Sigmoid colon (tissue), 4 donors: ENCODE measurements around the gene ANXA8.

Experiments used
- POLR2A ChIP-seq, 2 donors: fragments of 450-650 bp; IDR thresholded peaks; one replicate each; pipeline ENCODE4 v1.6.1; 2016; ENCODE audit warnings: antibody characterized with exemption in 2 of 2, mild to moderate bottlenecking in 2 of 2, moderate library complexity in 2 of 2
- POLR2AphosphoS5 ChIP-seq, 4 donors: sonication (generic); formaldehyde crosslinking; IDR thresholded peaks; one replicate each; pipeline ENCODE4 v1.6.1; 2017; ENCODE audit warnings: antibody characterized with exemption in 4 of 4
- TF ChIP-seq, protein P1 (sequence below), 4 experiments: fragments of 450-650 bp in 3 of 4; fragments of 200-600 bp in 1 of 4; IDR thresholded peaks; one replicate each; pipeline ENCODE4 v1.5.1; 2016 to 2019; ENCODE audit warnings: antibody characterized with exemption in 4 of 4, mild to moderate bottlenecking in 3 of 4, moderate library complexity in 2 of 4

DNA sequence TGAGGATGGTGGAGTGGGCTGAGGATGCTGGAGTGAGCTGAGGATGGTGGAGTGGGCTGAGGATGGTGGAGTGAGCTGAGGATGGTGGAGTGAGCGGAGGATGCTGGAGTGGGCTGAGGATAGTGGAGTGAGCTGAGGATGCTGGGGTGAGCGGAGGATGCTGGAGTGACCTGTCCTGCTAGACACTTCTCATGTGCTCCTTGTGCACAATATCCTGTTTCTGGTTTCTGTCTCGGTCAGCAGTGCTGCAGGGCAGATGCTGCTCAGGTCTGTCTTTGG lies 29.2 kb downstream of the ANXA8 start:
- TF ChIP-seq, protein P1, sequence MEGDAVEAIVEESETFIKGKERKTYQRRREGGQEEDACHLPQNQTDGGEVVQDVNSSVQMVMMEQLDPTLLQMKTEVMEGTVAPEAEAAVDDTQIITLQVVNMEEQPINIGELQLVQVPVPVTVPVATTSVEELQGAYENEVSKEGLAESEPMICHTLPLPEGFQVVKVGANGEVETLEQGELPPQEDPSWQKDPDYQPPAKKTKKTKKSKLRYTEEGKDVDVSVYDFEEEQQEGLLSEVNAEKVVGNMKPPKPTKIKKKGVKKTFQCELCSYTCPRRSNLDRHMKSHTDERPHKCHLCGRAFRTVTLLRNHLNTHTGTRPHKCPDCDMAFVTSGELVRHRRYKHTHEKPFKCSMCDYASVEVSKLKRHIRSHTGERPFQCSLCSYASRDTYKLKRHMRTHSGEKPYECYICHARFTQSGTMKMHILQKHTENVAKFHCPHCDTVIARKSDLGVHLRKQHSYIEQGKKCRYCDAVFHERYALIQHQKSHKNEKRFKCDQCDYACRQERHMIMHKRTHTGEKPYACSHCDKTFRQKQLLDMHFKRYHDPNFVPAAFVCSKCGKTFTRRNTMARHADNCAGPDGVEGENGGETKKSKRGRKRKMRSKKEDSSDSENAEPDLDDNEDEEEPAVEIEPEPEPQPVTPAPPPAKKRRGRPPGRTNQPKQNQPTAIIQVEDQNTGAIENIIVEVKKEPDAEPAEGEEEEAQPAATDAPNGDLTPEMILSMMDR (IDR thresholded peaks at IDR 0.05), result no peak
- TF ChIP-seq POLR2A (IDR thresholded peaks at IDR 0.05), result no peak
- TF ChIP-seq POLR2AphosphoS5 (IDR thresholded peaks at IDR 0.05), result no peak
